Fibroblast of mammary gland (primary cell): ENCODE results near the gene LURAP1L.

Experiments
- DNase-seq: peaks from one replicate; pipeline ENCODE4 v3.0.0-alpha.2; 2010; ENCODE audit warnings: low read depth
- H3K4me3 ChIP-seq: 2 replicates; pipeline ENCODE4 v1.5.1; 2011; ENCODE audit warnings: low read depth, mild to moderate bottlenecking, low read length, moderate library complexity; ENCODE audit not compliant: control insufficient read depth
- CTCF ChIP-seq: conservative IDR thresholded peaks from 2 replicates; pipeline ENCODE4 v1.5.1; 2011; ENCODE audit warnings: low read depth, low read length, inconsistent platforms; ENCODE audit not compliant: control insufficient read depth, insufficient read depth

LURAP1L gene

GRCh38 chr9:12849486-12850003 lies 74.7 kb downstream of the LURAP1L start:
- H3K4me3 ChIP-seq: no peak overlapping the region
- no peak for TF ChIP-seq CTCF
- DNase-seq: no peak

- TF ChIP-seq CTCF: no peak
- H3K4me3 ChIP-seq: no peak overlapping the region
- no peak for DNase-seq
These were observed 76.7 kb downstream of the LURAP1L start for GRCh38 chr9:12851341-12852090.

GRCh38 chr9:12853051-12853450 lies 78.2 kb downstream of the LURAP1L start:
- TF ChIP-seq CTCF: no peak
- no peak for DNase-seq
- no peak overlapping the region for H3K4me3 ChIP-seq

GRCh38 chr9:12854221-12854620 lies 79.4 kb downstream of the LURAP1L start:
- no peak for TF ChIP-seq CTCF
- no peak for DNase-seq
- H3K4me3 ChIP-seq: no peak overlapping the region

GRCh38 chr9:12855066-12855465 lies 80.2 kb downstream of the LURAP1L start:
- no peak for DNase-seq
- no peak overlapping the region for H3K4me3 ChIP-seq
- TF ChIP-seq CTCF: no peak

- DNase-seq: no peak
- H3K4me3 ChIP-seq: no peak overlapping the region
These were observed 81.8 kb downstream of the LURAP1L start for GRCh38 chr9:12856603-12857002.

More at GRCh38 chr9:12856603-12857002, 81.8 kb downstream of the LURAP1L start:
- no peak for TF ChIP-seq CTCF
